22Rv1 (cell line): ENCODE results near the gene PARD3.

ENCODE experiments used
- CTCF ChIP-seq: fragments of 450-650 bp; IDR thresholded peaks from 2 replicates; pipeline ENCODE4 v1.5.1; 2017; ENCODE audit warnings: mild to moderate bottlenecking
- ZFX ChIP-seq: fragments of 450-650 bp; IDR thresholded peaks from 2 replicates; pipeline ENCODE4 v1.6.1; 2017; ENCODE audit warnings: antibody characterized with exemption, borderline replicate concordance

- TF ChIP-seq CTCF (no peak), ZFX (no peak)
These were observed 20.3 kb downstream of the PARD3 start for GRCh38 chr10:34794835-34795234.
